ENCODE data around the gene TENM4.

GRCh38 chr11:79333355-79333754 is 107.5 kb downstream of the TENM4 start:
- no peak for TF ChIP-seq CTCF (IDR thresholded peaks at IDR 0.05)
- TF ChIP-seq POLR2A (IDR thresholded peaks at IDR 0.05), result no peak

All from uterus (tissue), 2 donors.